Fibroblast of lung (primary cell): ENCODE data around the gene METTL16.

Source experiments
- CTCF ChIP-seq, 2 donors: IDR thresholded peaks in 1 of 2; conservative IDR thresholded peaks in 1 of 2; 1 replicate in 1 of 2; 2 replicates in 1 of 2; pipeline ENCODE4 v1.5.1; 2011 to 2012; ENCODE audit warnings: low read length in 2 of 2, control low read depth in 1 of 2, inconsistent platforms in 1 of 2, low read depth in 1 of 2, mild to moderate bottlenecking in 1 of 2
- EZH2 ChIP-seq: IDR thresholded peaks from 2 replicates; pipeline ENCODE4 v1.5.1; 2012; ENCODE audit warnings: low read length, control low read depth, mild to moderate bottlenecking; ENCODE audit errors: missing control alignments

- no peak for TF ChIP-seq CTCF (conservative IDR thresholded peaks at IDR 0.05 in 1 of 2, IDR thresholded peaks at IDR 0.05 in 1 of 2; ENCODE audit: low read depth in 1 of 2, low read length in 2 of 2)
- no peak for TF ChIP-seq EZH2
Measured at GRCh38 chr17:2397247-2398171, 114.2 kb downstream of the METTL16 start.
